SIG-M5 treated with dmso at 0.1 percent for 504 hours (cell line): ENCODE results near the gene MED13L.
"Not testable (repeated sequence)": the region's sequence is repeated elsewhere in the genome, so short reads cannot be mapped to it uniquely, and the experiment has no call there.

ENCODE experiments used
- DNase-seq: peaks from one replicate; lab custom pipeline; 2025; ENCODE audit not compliant: unreplicated experiment; lab: John Stamatoyannopoulos, UW

The MED13L gene

GRCh38 chr12:116303929-116304328 lies 26.4 kb upstream of the MED13L start:
- DNase-seq, result peak; percentile 94

DNA sequence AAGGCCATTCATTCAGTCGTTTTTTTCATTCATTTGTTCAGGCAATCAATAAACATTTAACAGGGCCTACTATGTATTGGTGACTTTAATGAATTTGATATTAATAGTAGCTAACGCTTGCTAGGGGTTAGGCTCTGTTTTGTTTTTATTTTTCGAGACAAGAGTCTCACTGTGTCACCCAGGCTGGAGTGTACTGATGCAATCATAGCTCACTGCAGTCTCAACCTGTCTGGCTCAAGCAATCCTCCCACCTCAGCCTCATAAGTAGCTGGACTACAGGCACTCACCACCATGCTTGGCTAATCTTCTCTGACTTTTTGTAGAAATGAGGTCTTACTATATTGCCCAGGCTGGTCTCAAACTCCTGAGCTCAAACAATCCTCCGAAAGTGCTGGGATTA lies 25.6 kb upstream of the MED13L start:
- peak; percentile 50 for DNase-seq

- peak; percentile 90 for DNase-seq
Observed at GRCh38 chr12:116302166-116303058, 24.9 kb upstream of the MED13L start.

- no peak for DNase-seq
Observed at GRCh38 chr12:116301621-116302020, 24.1 kb upstream of the MED13L start.

GRCh38 chr12:116299665-116300328 lies 22.3 kb upstream of the MED13L start:
- DNase-seq, result no peak

DNA sequence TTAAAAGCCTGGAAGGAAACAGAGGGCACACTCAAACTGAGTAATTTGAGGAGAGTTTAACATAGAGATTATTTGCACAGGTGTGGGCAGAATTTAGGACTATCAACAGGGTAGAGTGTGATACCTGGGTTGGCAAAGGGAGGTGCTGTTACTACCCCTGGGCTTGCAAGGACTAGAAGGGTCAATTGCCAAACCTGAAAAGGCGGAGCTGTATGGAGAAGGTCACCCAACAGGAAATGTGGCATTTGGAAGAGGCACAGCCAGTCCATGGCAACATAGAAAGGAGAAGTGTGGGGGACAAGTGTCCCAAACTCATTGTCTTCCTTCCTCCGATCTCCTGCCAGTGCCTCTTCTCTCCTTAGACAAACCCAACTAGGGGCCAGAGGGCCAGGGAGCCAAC lies 21.6 kb upstream of the MED13L start:
- no peak for DNase-seq

GRCh38 chr12:116298578-116298977 lies 21.1 kb upstream of the MED13L start:
- DNase-seq, result no peak

DNA sequence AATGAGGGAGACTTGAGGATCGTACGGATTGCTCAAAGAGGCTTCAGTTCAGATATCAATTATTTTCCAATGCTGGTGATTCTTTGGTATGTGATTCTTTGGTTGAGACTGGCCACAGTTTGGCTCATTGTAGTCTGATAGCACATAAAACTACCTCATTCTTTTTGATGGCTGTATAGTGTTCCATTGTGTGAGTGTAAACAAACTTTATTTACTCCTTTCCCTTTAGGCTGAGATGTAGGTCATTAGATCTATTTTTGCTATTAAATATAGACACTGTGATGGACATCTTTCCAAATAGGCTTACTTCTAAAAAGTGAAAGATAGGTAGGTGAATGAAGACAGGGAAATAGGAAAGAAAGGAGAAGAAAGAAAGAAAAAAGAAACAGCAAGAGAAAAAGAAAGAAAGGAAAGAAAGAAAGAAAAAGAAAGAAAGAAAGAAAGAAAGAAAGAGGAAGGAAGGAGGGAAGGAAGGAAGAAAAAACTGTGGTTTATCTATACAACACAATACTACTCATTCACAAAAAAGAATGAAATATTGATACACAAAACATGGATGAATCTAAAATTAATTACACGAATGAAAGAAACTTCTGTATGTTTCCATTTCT lies 19.8 kb upstream of the MED13L start:
- no peak for DNase-seq

DNA sequence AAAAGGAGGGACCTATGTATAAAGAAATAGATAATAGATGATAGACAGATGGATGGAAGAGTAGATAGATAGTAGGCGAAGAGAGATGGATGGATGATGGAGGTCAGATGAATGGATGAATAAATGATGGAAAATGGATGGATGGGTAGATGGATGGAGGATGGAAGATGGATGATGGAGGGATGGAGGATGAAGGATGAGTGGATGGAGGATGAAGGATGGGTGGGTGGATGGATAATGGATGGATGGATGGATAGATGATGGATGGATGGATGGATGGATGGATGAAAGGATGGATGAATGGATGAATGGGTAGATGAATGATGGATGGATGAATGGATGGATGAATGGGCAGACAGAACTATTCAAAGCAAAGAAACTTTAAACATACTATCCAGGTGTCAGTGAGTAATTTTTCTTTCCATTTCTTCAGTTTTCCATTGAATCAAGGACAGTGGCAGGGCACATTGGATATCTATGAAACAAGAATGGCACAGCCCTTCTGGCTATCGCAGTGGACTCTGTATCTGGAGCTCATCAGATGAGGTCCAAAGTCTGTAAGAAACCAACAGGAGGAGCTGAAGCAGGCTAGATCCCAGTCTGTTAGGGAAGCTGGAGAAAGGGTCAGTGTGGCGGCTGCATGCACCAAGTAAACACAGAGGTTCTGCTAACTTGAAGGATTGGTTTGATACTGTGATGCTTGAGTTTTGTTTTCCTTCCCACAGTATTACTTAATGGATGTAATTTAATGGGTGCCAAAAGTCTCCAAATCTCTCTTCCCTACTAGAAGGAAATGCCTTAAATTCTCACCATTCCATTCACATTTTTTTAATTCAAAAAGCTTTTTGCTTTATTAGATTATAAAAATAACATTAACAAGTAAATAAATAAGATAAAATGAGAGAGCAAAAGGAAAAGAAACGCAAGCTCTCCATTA lies 18.1 kb upstream of the MED13L start:
- DNase-seq, result no peak

- no peak for DNase-seq
Observed at GRCh38 chr12:116294454-116295165, 17.1 kb upstream of the MED13L start.

GRCh38 chr12:116293687-116294453 lies 16.4 kb upstream of the MED13L start:
- no peak for DNase-seq

GRCh38 chr12:116291218-116291617 lies 13.7 kb upstream of the MED13L start:
- no peak for DNase-seq

- DNase-seq, result no peak
Observed at GRCh38 chr12:116288735-116289134, 11.2 kb upstream of the MED13L start.

- DNase-seq, result no peak
Observed at GRCh38 chr12:116287842-116288301, 10.4 kb upstream of the MED13L start.

DNA sequence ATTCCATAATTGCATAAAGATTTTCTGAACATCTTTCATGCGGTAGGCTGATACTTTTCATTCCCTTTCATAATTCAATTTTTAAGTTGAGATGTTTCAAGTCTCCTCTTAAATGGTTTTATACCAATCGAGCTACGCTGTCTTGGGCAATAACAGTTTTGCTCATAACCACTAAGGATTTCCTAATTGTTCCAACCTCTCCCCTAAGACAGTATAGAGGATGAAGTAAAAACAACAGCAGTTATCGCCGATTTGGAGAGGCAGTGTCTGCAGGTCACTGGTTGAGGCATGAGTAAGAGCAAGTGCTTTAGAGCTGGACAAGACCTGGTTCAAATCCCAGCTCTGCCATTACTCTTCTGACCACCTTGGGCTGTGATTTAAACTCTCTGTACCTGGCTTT lies 6.9 kb upstream of the MED13L start:
- DNase-seq, result peak; percentile 97

GRCh38 chr12:116283881-116284280 lies 6.4 kb upstream of the MED13L start:
- DNase-seq, result not testable (repeated sequence)

DNA sequence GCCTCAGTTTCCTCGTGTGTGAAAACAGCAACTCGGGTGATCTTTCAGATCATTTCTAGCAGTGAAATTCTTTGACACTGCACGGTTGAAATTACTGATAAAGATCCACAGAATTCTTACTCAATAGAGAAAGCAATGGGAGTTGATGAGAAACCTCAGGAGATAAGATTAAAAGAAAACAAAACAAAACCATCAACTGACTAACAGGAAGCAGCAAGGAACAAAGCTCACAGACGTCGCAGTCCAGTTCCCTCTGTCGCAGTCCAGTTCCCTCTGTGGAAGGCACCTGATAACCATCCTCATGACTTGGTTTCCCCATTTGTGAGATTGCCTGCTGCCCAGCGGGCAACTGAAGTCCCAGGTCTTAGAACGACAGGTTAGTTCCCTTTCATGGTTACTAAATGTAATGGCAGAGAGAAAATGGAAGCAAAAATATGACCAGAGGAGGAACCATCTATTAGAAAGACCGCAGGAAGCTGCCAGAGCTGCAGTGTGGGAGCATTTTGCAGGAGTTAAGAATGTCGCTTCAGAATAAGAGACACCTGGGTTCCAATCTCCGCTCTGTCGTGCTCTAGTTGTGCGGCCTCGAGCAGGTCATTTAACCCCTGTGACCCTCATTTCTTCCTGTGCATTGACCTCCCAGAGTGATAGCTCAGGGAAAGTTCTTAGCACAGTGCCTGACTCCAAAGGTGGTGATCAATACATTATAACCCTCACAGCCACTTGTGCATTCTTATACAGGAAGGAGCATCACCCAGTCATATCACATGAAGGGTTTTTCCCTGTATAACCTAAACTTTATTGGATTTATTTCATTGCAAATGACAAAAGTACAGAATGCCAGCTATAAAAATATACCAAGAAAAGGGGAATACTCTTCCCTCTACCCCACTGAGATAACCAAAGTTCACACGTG lies 5.1 kb upstream of the MED13L start:
- peak; percentile 61 for DNase-seq

- peak; percentile 96 for DNase-seq
Observed at GRCh38 chr12:116280595-116281290, 3.2 kb upstream of the MED13L start.
